ENCODE data around the gene ABTB2. TPM values are rescaled to one million over a fixed set of nuclear protein-coding genes. Genes with fewer than 3 reads are reported as not detected.

The ABTB2 gene
- total RNA-seq, 2 experiments from 2014 or later = 1.2 TPM

DNA sequence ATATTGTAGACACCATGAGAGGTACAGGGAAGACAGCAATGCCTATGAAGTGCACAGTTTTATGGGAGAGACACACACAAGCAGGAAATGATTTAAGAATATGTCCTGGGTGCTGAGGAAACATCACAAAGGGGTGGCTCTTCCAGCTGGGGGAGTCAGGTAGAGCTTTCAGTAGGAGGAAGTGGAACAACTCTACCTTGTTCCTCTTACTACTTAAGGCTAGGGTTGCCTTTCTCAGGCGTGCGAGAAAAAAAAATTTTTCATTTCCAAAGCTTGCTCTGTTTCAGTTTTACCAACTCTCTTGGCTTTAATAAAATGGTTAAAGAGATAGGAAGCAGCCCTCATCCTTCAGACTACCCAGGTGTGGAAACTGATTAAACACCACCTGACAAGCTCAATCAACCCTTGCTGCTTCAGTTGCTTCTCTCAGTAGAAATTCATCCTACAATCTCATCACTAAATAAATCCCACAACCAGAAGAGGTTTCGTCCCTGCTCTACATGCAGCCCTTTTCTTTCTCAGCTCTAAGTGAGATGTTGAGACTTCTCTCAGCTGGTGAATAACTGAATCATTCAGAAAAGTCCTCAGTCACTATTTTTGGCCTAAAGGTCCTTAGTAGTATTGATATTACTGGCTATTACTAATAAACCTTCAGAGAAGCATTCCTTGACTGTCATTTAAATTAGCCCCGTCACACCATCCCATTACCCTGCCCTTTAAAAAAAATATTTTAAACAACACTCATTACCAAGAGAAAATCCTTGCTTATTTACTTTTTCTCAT is 5.9 kb downstream of the ABTB2 start:
- H3K27me3 Mint-ChIP-seq = peaks cover 27% of the 10 kb centered on the region
- H3K27ac Mint-ChIP-seq = no peak overlapping the region
- peaks cover 2% of the 10 kb centered on the region for H3K36me3 Mint-ChIP-seq (ENCODE audit: low read depth)
- DNase-seq (no peak), ATAC-seq (no peak)
- ChIA-PET POLR2A (no interaction called here), CTCF (interaction anchor here (0.9 to 1.2 kb wide), 2 partner anchors 9 to 364 kb away, joined by 3 to 4 read pairs; no protein-coding TSS in a partner anchor)
- intact Hi-C loops (cut with DNase I, micrococcal nuclease) = loop anchor here (10.0 kb wide), 2 partner anchors 457 to 497 kb away; partner anchors contain the start of gene LMO2 (in 1 of the 2)
- peaks cover 20% of the 10 kb centered on the region for H3K4me1 Mint-ChIP-seq
- no peak overlapping the region for H3K4me3 Mint-ChIP-seq
- no peaks in the 10 kb centered on the region for H3K9me3 Mint-ChIP-seq (ENCODE audit: low read depth)

DNA sequence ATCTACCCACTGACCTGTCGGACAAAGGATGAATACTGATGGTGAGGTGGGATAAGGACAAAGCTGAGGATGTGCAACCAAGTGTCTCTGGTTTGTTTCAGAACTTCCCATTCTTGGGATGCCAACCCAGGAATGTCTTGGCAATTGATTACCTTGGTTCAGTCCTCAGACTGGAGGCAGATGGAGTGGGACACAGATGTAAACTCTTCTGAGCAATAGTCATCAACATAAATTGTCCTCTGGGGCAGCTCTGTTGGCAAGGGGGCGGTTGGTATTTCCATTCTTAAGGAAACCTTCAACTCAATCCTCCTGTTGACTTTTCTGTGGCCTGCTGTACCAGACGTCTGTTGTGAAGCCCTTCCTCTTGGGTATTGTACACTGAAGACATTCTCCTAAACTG is 6.8 kb downstream of the ABTB2 start:
- POLR2A ChIA-PET = no interaction called here
- Mint-ChIP-seq H3K27me3 (peaks cover 23% of the 10 kb centered on the region), H3K36me3 (ENCODE audit: low read depth) (peaks cover 2% of the 10 kb centered on the region), H3K4me3 (no peak overlapping the region), H3K27ac (no peak overlapping the region), H3K9me3 (ENCODE audit: low read depth) (no peaks in the 10 kb centered on the region), H3K4me1 (peaks cover 13% of the 10 kb centered on the region)
- DNase-seq (no peak), ATAC-seq (no peak)
- CTCF ChIA-PET = interaction anchor here (1.0 to 1.2 kb wide), 2 partner anchors 142 to 363 kb away, joined by 3 to 4 read pairs; no protein-coding TSS in a partner anchor
- intact Hi-C loops (cut with DNase I, micrococcal nuclease) = loop anchor here (10.0 kb wide), 2 partner anchors 456 to 496 kb away; partner anchors contain the start of gene LMO2 (in 1 of the 2)

DNA sequence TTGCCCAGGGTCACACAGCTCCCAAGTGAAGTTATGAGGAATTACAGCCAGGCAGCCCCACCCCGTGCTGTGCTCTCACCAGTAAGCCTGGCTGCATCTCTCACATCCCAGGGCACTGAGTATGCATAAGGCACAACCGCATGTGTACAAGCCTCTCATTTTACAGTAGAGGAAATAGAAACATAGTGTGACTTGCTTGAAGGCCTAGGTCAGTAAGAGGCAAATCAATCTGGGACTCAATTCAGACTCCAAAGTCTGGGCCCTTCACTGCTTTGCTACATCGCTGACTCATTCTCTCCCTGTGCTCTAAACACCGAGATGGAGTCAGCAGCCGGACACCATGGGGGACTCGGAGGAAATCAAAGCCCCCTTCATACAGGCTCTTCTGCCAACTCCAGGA is 7.9 kb downstream of the ABTB2 start:
- Mint-ChIP-seq H3K36me3 (ENCODE audit: low read depth) (no peaks in the 10 kb centered on the region), H3K27me3 (peaks cover 13% of the 10 kb centered on the region), H3K4me1 (peaks cover 3% of the 10 kb centered on the region), H3K9me3 (ENCODE audit: low read depth) (no peaks in the 10 kb centered on the region), H3K27ac (no peak overlapping the region), H3K4me3 (no peak overlapping the region)
- intact Hi-C loops (cut with DNase I, micrococcal nuclease) = loop anchor here (10.0 kb wide), 2 partner anchors 455 to 495 kb away; partner anchors contain the start of gene LMO2 (in 1 of the 2)
- no peak for DNase-seq
- ATAC-seq = no peak
- CTCF ChIA-PET = interaction anchor here (0.6 kb wide), 1 partner anchor 540 kb away, joined by 3 read pairs; no protein-coding TSS in a partner anchor
- POLR2A ChIA-PET = no interaction called here

DNA sequence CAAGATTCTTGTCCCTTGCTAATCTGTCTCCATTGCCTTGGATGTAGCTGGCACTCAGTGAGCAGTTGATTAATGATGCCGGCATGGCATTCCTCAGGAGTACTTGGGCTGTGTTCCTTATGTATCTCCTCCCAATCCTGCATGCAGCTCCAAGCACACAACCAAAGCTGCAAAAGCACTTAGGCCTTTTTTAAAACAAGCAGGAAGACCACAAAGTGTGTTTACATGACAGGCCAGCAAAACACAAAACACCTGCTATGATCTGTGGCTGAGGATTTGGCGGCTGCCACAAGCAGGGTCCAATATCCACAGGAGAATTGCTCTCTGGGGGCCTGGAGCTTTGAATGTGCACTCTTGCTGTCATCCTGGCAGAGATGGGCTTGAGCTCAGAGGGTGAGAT is 8.9 kb downstream of the ABTB2 start:
- no peaks in the 10 kb centered on the region for H3K9me3 Mint-ChIP-seq (ENCODE audit: low read depth)
- no peak for ATAC-seq
- no peaks in the 10 kb centered on the region for H3K36me3 Mint-ChIP-seq (ENCODE audit: low read depth)
- ChIA-PET POLR2A (interaction anchor here (0.6 kb wide), 1 partner anchor 7 kb away, joined by 3 read pairs; no protein-coding TSS in a partner anchor), CTCF (interaction anchor here (0.7 to 4.4 kb wide), 6 partner anchors 8 to 243 kb away, joined by 3 to 25 read pairs (median 4); partner anchors contain the start of genes ABTB2 and NAT10)
- H3K27ac Mint-ChIP-seq = no peak overlapping the region
- H3K4me1 Mint-ChIP-seq = no peaks in the 10 kb centered on the region
- intact Hi-C loops (cut with DNase I, micrococcal nuclease) = no loop called here
- no peak for DNase-seq
- no peak overlapping the region for H3K4me3 Mint-ChIP-seq
- peaks cover 7% of the 10 kb centered on the region for H3K27me3 Mint-ChIP-seq

DNA sequence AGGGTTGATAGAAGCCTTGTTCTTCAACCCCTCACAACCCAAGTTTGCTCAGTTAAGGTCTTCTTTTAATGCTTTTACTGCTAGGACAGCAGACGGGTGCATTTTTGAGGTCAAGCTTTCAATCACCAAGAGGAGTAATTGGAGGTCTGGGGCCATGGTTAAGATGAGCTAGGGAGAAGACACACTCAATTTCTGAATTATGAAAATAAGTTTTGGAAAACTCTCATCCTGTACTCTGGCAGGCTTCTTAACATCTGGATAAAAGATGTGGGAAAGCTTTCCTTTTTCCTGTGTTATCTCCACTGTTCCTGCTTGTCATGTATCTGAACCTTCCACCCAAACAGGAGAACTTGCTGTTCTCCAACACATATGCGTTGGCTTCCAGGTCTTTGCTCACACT is 9.7 kb downstream of the ABTB2 start:
- Mint-ChIP-seq H3K27me3 (peaks cover 6% of the 10 kb centered on the region), H3K4me1 (no peaks in the 10 kb centered on the region), H3K9me3 (ENCODE audit: low read depth) (no peaks in the 10 kb centered on the region), H3K4me3 (no peak overlapping the region), H3K27ac (no peak overlapping the region), H3K36me3 (ENCODE audit: low read depth) (no peaks in the 10 kb centered on the region)
- intact Hi-C loops (cut with DNase I, micrococcal nuclease) = no loop called here
- DNase-seq = no peak
- no peak for ATAC-seq
- POLR2A ChIA-PET = no interaction called here
- CTCF ChIA-PET = interaction anchor here (0.7 to 4.4 kb wide), 5 partner anchors 9 to 242 kb away, joined by 3 to 25 read pairs (median 5); partner anchors contain the start of genes ABTB2 and NAT10

DNA sequence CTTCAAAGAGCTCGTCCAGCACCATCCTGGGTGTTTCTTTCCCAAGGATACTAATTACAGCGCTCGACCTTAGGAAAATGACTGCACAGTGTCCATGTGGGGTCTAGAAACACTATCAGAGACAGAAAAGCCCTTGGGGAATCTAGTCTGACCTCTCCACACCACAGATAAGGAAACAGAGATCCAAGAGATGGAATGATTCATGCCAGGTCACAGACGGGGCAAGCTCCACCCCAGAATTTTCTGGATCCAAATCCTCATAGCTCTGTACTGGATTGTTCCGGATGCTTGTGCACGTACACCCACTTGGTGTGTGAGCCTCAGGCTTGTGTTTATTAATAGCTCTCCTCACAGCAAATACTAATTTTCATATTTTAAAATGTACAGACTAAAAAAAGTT is 11.3 kb downstream of the ABTB2 start:
- intact Hi-C loops (cut with DNase I, micrococcal nuclease) = no loop called here
- ChIA-PET CTCF (interaction anchor here (0.6 to 4.4 kb wide), 4 partner anchors 120 to 980 kb away, joined by 3 to 25 read pairs (median 3); no protein-coding TSS in a partner anchor), POLR2A (no interaction called here)
- no peaks in the 10 kb centered on the region for H3K36me3 Mint-ChIP-seq (ENCODE audit: low read depth)
- DNase-seq = no peak
- H3K9me3 Mint-ChIP-seq (ENCODE audit: low read depth) = no peaks in the 10 kb centered on the region
- H3K4me3 Mint-ChIP-seq = no peak overlapping the region
- H3K27ac Mint-ChIP-seq = no peak overlapping the region
- ATAC-seq = no peak
- H3K27me3 Mint-ChIP-seq = peaks cover 3% of the 10 kb centered on the region
- H3K4me1 Mint-ChIP-seq = no peaks in the 10 kb centered on the region

DNA sequence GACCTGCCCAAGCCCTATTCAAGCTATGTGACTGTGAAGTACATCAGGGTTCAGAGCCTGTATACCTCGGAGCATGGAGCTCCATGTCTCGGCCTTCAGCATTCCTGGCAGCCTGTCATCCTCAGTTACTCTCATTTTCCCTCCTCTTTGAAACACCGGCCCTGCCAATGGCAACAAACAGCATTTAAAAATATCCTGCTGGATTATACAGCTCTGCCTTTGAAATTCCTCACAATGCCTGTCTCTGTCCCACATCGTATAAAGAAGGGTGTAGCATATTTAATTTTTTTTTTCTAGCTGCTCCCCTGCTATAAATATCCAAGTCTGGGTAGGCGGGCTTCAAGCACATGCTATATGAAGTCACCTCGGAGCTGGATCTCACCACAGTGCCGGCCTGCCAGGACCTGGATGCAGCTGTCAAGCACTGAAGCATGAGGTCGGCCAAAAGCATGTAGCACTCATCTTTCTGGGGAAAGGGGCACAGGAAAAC is 11.8 kb downstream of the ABTB2 start:
- CTCF ChIA-PET = interaction anchor here (0.7 to 4.4 kb wide), 4 partner anchors 119 to 980 kb away, joined by 3 to 25 read pairs (median 3); no protein-coding TSS in a partner anchor
- POLR2A ChIA-PET = no interaction called here
- no peak for ATAC-seq
- intact Hi-C loops (cut with DNase I, micrococcal nuclease) = no loop called here
- Mint-ChIP-seq H3K4me1 (no peaks in the 10 kb centered on the region), H3K27me3 (no peaks in the 10 kb centered on the region), H3K27ac (no peak overlapping the region), H3K36me3 (ENCODE audit: low read depth) (no peaks in the 10 kb centered on the region), H3K4me3 (no peak overlapping the region), H3K9me3 (ENCODE audit: low read depth) (no peaks in the 10 kb centered on the region)
- DNase-seq = no peak

DNA sequence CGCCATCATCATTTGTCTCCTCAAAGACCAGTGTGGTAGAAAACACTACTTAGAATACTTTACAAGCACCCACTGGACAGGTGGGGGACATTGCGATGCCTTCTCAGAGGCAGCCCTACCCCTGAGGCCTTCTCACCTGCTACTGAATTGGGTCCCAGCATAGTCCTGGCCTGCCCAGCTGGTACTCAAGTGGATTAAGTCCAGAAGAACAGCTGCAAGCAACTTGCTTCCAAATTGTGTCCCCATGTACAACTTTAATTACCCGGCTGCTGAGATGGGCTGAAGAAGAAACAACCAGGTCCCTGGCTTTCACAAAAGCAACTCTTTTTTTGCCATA is 12.3 kb downstream of the ABTB2 start:
- DNase-seq (no peak), ATAC-seq (no peak)
- H3K27me3 Mint-ChIP-seq = no peaks in the 10 kb centered on the region
- no peaks in the 10 kb centered on the region for H3K9me3 Mint-ChIP-seq (ENCODE audit: low read depth)
- no peak overlapping the region for H3K27ac Mint-ChIP-seq
- POLR2A ChIA-PET = no interaction called here
- H3K4me3 Mint-ChIP-seq = no peak overlapping the region
- H3K4me1 Mint-ChIP-seq = no peaks in the 10 kb centered on the region
- H3K36me3 Mint-ChIP-seq (ENCODE audit: low read depth) = no peaks in the 10 kb centered on the region
- CTCF ChIA-PET = interaction anchor here (0.6 to 4.4 kb wide), 3 partner anchors 107 to 428 kb away, joined by 3 to 25 read pairs (median 3); no protein-coding TSS in a partner anchor
- intact Hi-C loops (cut with DNase I, micrococcal nuclease) = no loop called here

DNA sequence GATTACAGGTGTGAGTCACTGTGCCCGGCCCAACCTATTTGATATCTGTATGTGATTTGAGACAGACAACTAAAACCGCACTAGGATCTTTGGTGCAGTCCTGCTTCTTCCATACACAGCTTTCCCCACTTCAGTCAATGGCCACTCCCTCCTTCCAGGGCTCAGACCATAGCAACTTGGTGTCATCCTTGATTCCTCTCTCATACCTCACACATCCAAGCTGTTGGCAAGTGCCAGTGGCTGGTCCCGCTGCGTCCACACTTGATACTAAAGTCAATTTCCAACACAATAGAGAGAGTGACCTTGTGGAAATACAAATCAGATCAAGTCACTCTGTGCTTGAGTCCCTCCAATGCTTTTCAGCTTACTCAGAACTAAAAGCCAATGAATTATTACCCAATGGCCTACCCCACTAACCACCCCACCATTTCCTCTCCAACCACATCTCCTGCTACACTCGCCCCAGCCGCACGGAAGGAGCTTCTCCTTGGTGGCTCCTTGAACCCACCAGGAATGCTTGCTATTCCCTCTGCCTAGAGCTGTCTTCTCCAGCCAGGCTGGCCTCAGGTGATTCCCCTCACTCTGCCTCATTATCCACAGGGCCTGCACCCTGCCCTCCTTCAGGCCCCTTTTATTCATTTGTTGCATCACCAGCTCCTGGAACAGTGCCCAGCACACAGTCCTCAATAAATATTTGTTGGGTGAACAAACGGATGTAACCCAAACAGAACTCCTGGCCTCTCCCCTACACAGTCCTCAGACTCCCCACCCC is 12.9 kb downstream of the ABTB2 start:
- ChIA-PET POLR2A (no interaction called here), CTCF (interaction anchor here (0.6 to 4.4 kb wide), 3 partner anchors 106 to 171 kb away, joined by 3 to 25 read pairs (median 4); no protein-coding TSS in a partner anchor)
- intact Hi-C loops (cut with DNase I, micrococcal nuclease) = no loop called here
- H3K4me3 Mint-ChIP-seq = no peak overlapping the region
- H3K36me3 Mint-ChIP-seq (ENCODE audit: low read depth) = no peaks in the 10 kb centered on the region
- DNase-seq (no peak), ATAC-seq (no peak)
- no peaks in the 10 kb centered on the region for H3K27me3 Mint-ChIP-seq
- H3K27ac Mint-ChIP-seq = no peak overlapping the region
- no peaks in the 10 kb centered on the region for H3K4me1 Mint-ChIP-seq
- no peaks in the 10 kb centered on the region for H3K9me3 Mint-ChIP-seq (ENCODE audit: low read depth)

DNA sequence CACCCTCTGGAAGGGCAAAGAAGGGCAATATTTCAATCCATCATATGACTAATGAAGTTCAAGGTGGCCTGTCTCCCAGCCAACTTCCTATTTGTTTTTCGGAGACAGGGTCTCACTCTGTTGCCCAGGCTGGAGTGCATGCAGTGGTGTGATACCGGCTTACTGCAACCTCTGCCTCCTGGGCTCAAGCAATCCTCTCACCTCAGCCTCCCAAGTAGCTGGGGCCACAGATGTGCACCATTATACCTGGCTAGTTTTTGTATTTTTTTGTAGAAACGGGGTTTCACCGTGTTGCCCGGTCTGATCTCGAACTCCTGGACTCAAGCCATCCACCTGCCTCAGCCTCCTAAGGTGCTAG is 13.4 kb downstream of the ABTB2 start:
- H3K36me3 Mint-ChIP-seq (ENCODE audit: low read depth) = no peaks in the 10 kb centered on the region
- POLR2A ChIA-PET = no interaction called here

DNA sequence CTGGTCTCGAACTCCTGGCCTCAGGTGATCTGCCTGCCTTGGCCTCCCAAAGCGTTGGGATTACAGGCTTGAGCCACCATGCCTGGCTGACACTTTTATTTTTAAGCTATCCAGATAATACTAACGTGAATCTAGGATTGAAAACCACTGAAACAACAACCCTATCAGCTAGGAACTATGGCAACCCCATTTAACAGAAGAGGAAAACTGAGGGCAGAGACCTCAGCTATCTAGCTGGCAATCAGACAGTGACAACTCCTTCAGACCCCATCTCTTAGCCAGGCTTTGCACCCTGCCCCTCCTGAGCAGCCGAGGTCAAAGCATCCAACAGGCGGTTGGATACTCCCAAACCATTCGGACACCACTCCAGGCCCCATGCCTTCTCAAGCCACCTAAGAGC is 14.1 kb downstream of the ABTB2 start:
- no peaks in the 10 kb centered on the region for H3K27me3 Mint-ChIP-seq
- DNase-seq (no peak), ATAC-seq (no peak)
- H3K27ac Mint-ChIP-seq = no peak overlapping the region
- CTCF ChIA-PET = interaction anchor here (0.5 to 1.1 kb wide), 4 partner anchors 11 to 590 kb away, joined by 3 to 4 read pairs (median 3); no protein-coding TSS in a partner anchor
- intact Hi-C loops (cut with DNase I, micrococcal nuclease) = no loop called here
- H3K4me3 Mint-ChIP-seq = no peak overlapping the region
- H3K9me3 Mint-ChIP-seq (ENCODE audit: low read depth) = no peaks in the 10 kb centered on the region
- no peaks in the 10 kb centered on the region for H3K4me1 Mint-ChIP-seq
- POLR2A ChIA-PET = no interaction called here
- H3K36me3 Mint-ChIP-seq (ENCODE audit: low read depth) = no peaks in the 10 kb centered on the region

More for the DNA sequence above, 13.4 kb downstream of the ABTB2 start:
- Mint-ChIP-seq H3K27me3 (no peaks in the 10 kb centered on the region), H3K27ac (no peak overlapping the region), H3K4me1 (no peaks in the 10 kb centered on the region), H3K4me3 (no peak overlapping the region), H3K9me3 (ENCODE audit: low read depth) (no peaks in the 10 kb centered on the region)
- intact Hi-C loops (cut with DNase I, micrococcal nuclease) = no loop called here
- ATAC-seq (no peak), DNase-seq (no peak)
- CTCF ChIA-PET = interaction anchor here (0.6 to 1.1 kb wide), 3 partner anchors 11 to 591 kb away, joined by 3 to 4 read pairs (median 3); no protein-coding TSS in a partner anchor
